ENCODE results near the gene TMEM231. TPM values are rescaled to one million over a fixed set of nuclear protein-coding genes. Genes with fewer than 3 reads are reported as not detected.

Gene TMEM231
- total RNA-seq, 2 experiments from 2014 or later: 2.5 TPM

GRCh38 chr16:75578212-75578611 lies 22.2 kb upstream of the TMEM231 start:
- ATAC-seq (ENCODE audit: poor library complexity) (no peak), DNase-seq (no peak)
- ChIA-PET POLR2A (no interaction called here), CTCF (interaction anchor here (1.4 to 1.9 kb wide), 2 partner anchors 14 to 61 kb away, joined by 4 to 8 read pairs; no protein-coding TSS in a partner anchor)
- no peak overlapping the region for H3K27ac Mint-ChIP-seq
- H3K36me3 ChIP-seq (ENCODE audit: insufficient read depth, low read length): peaks cover 63% of the 10 kb centered on the region
- H3K4me1 ChIP-seq (ENCODE audit: insufficient read depth, low read length): no peaks in the 10 kb centered on the region
- no peaks in the 10 kb centered on the region for H3K27me3 ChIP-seq (ENCODE audit: control insufficient read depth in 1 of 2, insufficient read depth in 2 of 2, low read length in 2 of 2)
- no peaks in the 10 kb centered on the region for H3K9me3 ChIP-seq (ENCODE audit: control insufficient read depth in 1 of 2, insufficient read depth in 1 of 2, low read length in 2 of 2)
- TF ChIP-seq CTCF (IDR thresholded peaks at IDR 0.05): no peak
- no peak overlapping the region for H3K4me3 ChIP-seq (ENCODE audit: low read length)
- H3K27me3 Mint-ChIP-seq: no peaks in the 10 kb centered on the region
- peaks cover 24% of the 10 kb centered on the region for H3K4me1 Mint-ChIP-seq (ENCODE audit: low read depth)
- no peaks in the 10 kb centered on the region for H3K9me3 Mint-ChIP-seq
- peaks cover 67% of the 10 kb centered on the region for H3K36me3 Mint-ChIP-seq (ENCODE audit: low read depth)
- no peak overlapping the region for H3K4me3 Mint-ChIP-seq
- no peak overlapping the region for H3K27ac ChIP-seq (ENCODE audit: low read depth in 1 of 2, low read length in 2 of 2)
- intact Hi-C loops (cut with DNase I, micrococcal nuclease): no loop called here

GRCh38 chr16:75576384-75576811 lies 20.3 kb upstream of the TMEM231 start:
- Mint-ChIP-seq H3K27me3 (no peaks in the 10 kb centered on the region), H3K9me3 (no peaks in the 10 kb centered on the region), H3K4me1 (ENCODE audit: low read depth) (peaks cover 36% of the 10 kb centered on the region), H3K36me3 (ENCODE audit: low read depth) (peaks cover 81% of the 10 kb centered on the region), H3K4me3 (no peak overlapping the region), H3K27ac (no peak overlapping the region)
- no peak for DNase-seq
- POLR2A ChIA-PET: interaction anchor here (1.1 to 2.3 kb wide), 2 partner anchors 9 to 46 kb away, joined by 4 to 10 read pairs; partner anchors contain the start of gene ADAT1
- H3K27me3 ChIP-seq (ENCODE audit: control insufficient read depth in 1 of 2, insufficient read depth in 2 of 2, low read length in 2 of 2): no peaks in the 10 kb centered on the region
- no peak overlapping the region for H3K4me3 ChIP-seq (ENCODE audit: low read length)
- peaks cover 4% of the 10 kb centered on the region for H3K4me1 ChIP-seq (ENCODE audit: insufficient read depth, low read length)
- no peak for ATAC-seq (ENCODE audit: poor library complexity)
- H3K9me3 ChIP-seq (ENCODE audit: control insufficient read depth in 1 of 2, insufficient read depth in 1 of 2, low read length in 2 of 2): no peaks in the 10 kb centered on the region
- intact Hi-C loops (cut with DNase I, micrococcal nuclease): no loop called here
- H3K36me3 ChIP-seq (ENCODE audit: insufficient read depth, low read length): peaks cover 78% of the 10 kb centered on the region
- CTCF ChIA-PET: interaction anchor here (0.7 to 1.9 kb wide), 3 partner anchors 12 to 59 kb away, joined by 3 to 4 read pairs (median 3); partner anchors contain the start of gene TMEM231
- no peak for TF ChIP-seq CTCF (IDR thresholded peaks at IDR 0.05)
- H3K27ac ChIP-seq (ENCODE audit: low read depth in 1 of 2, low read length in 2 of 2): no peak overlapping the region

GRCh38 chr16:75575958-75576357 lies 19.9 kb upstream of the TMEM231 start:
- Histone ChIP-seq H3K27me3 (ENCODE audit: control insufficient read depth in 1 of 2, insufficient read depth in 2 of 2, low read length in 2 of 2) (no peaks in the 10 kb centered on the region), H3K4me3 (ENCODE audit: low read length) (no peak overlapping the region), H3K27ac (ENCODE audit: low read depth in 1 of 2, low read length in 2 of 2) (no peak overlapping the region), H3K36me3 (ENCODE audit: insufficient read depth, low read length) (peaks cover 82% of the 10 kb centered on the region), H3K9me3 (ENCODE audit: control insufficient read depth in 1 of 2, insufficient read depth in 1 of 2, low read length in 2 of 2) (no peaks in the 10 kb centered on the region), H3K4me1 (ENCODE audit: insufficient read depth, low read length) (peaks cover 4% of the 10 kb centered on the region)
- no peak for ATAC-seq (ENCODE audit: poor library complexity)
- Mint-ChIP-seq H3K36me3 (ENCODE audit: low read depth) (peaks cover 85% of the 10 kb centered on the region), H3K27ac (no peak overlapping the region), H3K4me3 (no peak overlapping the region), H3K9me3 (no peaks in the 10 kb centered on the region), H3K27me3 (no peaks in the 10 kb centered on the region), H3K4me1 (ENCODE audit: low read depth) (peaks cover 40% of the 10 kb centered on the region)
- DNase-seq: no peak
- intact Hi-C loops (cut with DNase I, micrococcal nuclease): no loop called here
- CTCF ChIA-PET: interaction anchor here (1.0 to 1.2 kb wide), 2 partner anchors 20 to 59 kb away, joined by 3 read pairs; partner anchors contain the start of gene TMEM231
- no peak for TF ChIP-seq CTCF (IDR thresholded peaks at IDR 0.05)
- POLR2A ChIA-PET: interaction anchor here (2.3 kb wide), 1 partner anchor 46 kb away, joined by 10 read pairs; the partner anchor contains the start of gene ADAT1

All from CD4-positive, alpha-beta T cell (primary cell).